GM10248 (cell line): ENCODE data around the gene NHERF1.
A peak's percentile ranks its signal among the peaks of the same experiment; 100 is the strongest.

Source experiments
- CTCF ChIA-PET: fragments of 300-600 bp; sonication (Branson Sonifier 250); formaldehyde crosslinking; extraction: SDS; loops from one replicate; lab custom pipeline; 2021; ENCODE audit warnings: antibody characterized with exemption; lab: Yijun Ruan, JAX
- POLR2A ChIA-PET: fragments of 350-650 bp; sonication (Branson Sonifier 250); formaldehyde crosslinking; extraction: SDS; loops from one replicate; lab custom pipeline; 2020; ENCODE audit warnings: antibody characterized with exemption; lab: Yijun Ruan, JAX
- DNase-seq: peaks from one replicate; pipeline ENCODE4 v3.0.0; 2012; ENCODE audit errors: extremely low spot score
- CTCF ChIP-seq: IDR thresholded peaks from 2 replicates; pipeline ENCODE4 v1.5.1; 2012; ENCODE audit warnings: mild to moderate bottlenecking, low read depth; ENCODE audit errors: extremely low read depth, missing control alignments, control extremely low read depth

The NHERF1 gene

GRCh38 chr17:74775409-74776043 is 27.1 kb downstream of the NHERF1 start:
- CTCF ChIA-PET, result interaction anchor here (1.1 to 11.5 kb wide), 6 partner anchors 16 to 118 kb away, joined by 4 to 143 read pairs (median 20); partner anchors contain the start of gene RAB37
- POLR2A ChIA-PET, result no interaction called here
- DNase-seq, result no peak

GRCh38 chr17:74776044-74776962 is 27.9 kb downstream of the NHERF1 start, which contains the start of gene NAT9:
NAT9 (minus strand) TSS chr17:74776345; CDS start chr17:74775698, 647 bp downstream.
- peak; percentile 100 for DNase-seq
- POLR2A ChIA-PET, result interaction anchor here (0.6 kb wide), 1 partner anchor 734 kb away, joined by 4 read pairs; no protein-coding TSS in a partner anchor
- CTCF ChIA-PET, result interaction anchor here (0.9 to 11.5 kb wide), 8 partner anchors 16 to 119 kb away, joined by 3 to 143 read pairs (median 10); partner anchors contain the start of gene RAB37
- TF ChIP-seq CTCF, result no peak

More at GRCh38 chr17:74775409-74776043, 27.1 kb downstream of the NHERF1 start:
- TF ChIP-seq CTCF, result no peak

- CTCF ChIA-PET, result interaction anchor here (0.9 to 11.5 kb wide), 7 partner anchors 15 to 120 kb away, joined by 3 to 143 read pairs (median 16); partner anchors contain the start of gene RAB37
- POLR2A ChIA-PET, result no interaction called here
- no peak for TF ChIP-seq CTCF
- DNase-seq, result no peak
These were observed 28.6 kb downstream of the NHERF1 start for GRCh38 chr17:74776990-74777389.

- no peak for TF ChIP-seq CTCF
- DNase-seq, result no peak
- POLR2A ChIA-PET, result no interaction called here
- CTCF ChIA-PET, result interaction anchor here (1.2 to 11.5 kb wide), 7 partner anchors 14 to 121 kb away, joined by 3 to 143 read pairs (median 5); partner anchors contain the start of gene RAB37
These were observed 29.6 kb downstream of the NHERF1 start for GRCh38 chr17:74777901-74778515.

GRCh38 chr17:74778960-74779359 is 30.5 kb downstream of the NHERF1 start:
- POLR2A ChIA-PET, result no interaction called here
- CTCF ChIA-PET, result interaction anchor here (0.7 to 11.5 kb wide), 10 partner anchors 9 to 122 kb away, joined by 3 to 143 read pairs (median 5); partner anchors contain the start of gene RAB37
- TF ChIP-seq CTCF, result no peak
- DNase-seq, result no peak
